ENCODE measurements around the gene AQP10. TPM values are rescaled to one million over a fixed set of nuclear protein-coding genes. Genes with fewer than 3 reads are reported as not detected.
A peak's percentile ranks its signal among the peaks of the same experiment; 100 is the strongest.

The AQP10 gene
- total RNA-seq, 1 donor from 2014 or later = not detected

DNA sequence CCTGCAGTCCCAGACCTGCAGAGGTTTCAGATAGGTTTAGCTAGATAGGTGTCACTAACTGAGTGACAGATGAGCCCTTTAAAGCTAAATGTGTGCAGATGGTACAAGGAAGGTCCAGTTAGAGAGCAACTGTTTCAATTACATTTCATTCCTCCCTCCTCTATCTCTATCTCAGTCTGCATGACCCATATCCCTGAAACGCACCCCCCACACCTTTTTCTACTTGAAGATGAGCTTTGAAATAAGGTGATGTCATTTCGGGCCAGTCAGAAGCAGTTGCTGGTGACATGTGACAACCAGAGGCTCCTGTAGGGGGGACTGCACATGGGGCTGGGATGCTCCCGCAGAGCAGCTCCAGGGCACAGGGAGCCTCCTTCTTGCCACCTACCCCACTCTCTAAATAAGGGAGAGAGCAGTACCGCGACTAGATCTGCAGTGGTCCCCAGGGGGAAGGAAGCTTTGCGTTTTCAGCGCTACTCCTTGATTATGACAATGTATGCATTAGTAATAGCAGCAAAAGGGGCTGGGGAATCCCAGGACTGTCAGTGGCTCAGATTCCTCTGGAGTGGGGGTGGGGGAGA is 8.7 kb downstream of the AQP10 start:
- no peaks in the 10 kb centered on the region for H3K27me3 ChIP-seq (ENCODE audit: insufficient read depth, low read length)

DNA sequence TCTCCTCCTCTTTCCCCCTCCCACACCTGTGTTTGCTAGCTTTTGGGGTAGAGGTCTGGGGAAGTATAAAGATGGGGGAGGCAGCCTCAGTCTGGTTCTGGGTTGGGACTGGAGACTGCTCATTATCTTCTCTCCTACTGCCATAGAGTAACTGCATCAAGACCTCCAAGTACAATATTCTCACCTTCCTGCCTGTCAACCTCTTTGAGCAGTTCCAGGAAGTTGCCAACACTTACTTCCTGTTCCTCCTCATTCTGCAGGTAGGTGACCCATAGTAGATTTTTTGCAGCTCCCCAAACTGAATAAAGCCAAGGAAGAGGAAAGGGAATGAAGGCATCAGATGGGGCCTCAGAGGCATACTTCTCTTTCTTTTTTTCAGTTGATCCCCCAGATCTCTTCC is 9.8 kb downstream of the AQP10 start:
- no peaks in the 10 kb centered on the region for H3K27me3 ChIP-seq (ENCODE audit: insufficient read depth, low read length)
- FAIRE-seq (no peak), DNase-seq (ENCODE audit: low read depth) (no peak)
- no peak for TF ChIP-seq EZH2 (IDR thresholded peaks at IDR 0.05; ENCODE audit: insufficient read depth, low read length)
- TF ChIP-seq, protein P1, sequence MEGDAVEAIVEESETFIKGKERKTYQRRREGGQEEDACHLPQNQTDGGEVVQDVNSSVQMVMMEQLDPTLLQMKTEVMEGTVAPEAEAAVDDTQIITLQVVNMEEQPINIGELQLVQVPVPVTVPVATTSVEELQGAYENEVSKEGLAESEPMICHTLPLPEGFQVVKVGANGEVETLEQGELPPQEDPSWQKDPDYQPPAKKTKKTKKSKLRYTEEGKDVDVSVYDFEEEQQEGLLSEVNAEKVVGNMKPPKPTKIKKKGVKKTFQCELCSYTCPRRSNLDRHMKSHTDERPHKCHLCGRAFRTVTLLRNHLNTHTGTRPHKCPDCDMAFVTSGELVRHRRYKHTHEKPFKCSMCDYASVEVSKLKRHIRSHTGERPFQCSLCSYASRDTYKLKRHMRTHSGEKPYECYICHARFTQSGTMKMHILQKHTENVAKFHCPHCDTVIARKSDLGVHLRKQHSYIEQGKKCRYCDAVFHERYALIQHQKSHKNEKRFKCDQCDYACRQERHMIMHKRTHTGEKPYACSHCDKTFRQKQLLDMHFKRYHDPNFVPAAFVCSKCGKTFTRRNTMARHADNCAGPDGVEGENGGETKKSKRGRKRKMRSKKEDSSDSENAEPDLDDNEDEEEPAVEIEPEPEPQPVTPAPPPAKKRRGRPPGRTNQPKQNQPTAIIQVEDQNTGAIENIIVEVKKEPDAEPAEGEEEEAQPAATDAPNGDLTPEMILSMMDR (IDR thresholded peaks at IDR 0.05; ENCODE audit: insufficient read depth, low read depth, low read length) = no peak
- peaks cover 38% of the 10 kb centered on the region for H3K4me1 ChIP-seq (ENCODE audit: insufficient read depth, low read length)
- peaks cover 16% of the 10 kb centered on the region for H3K36me3 Mint-ChIP-seq (ENCODE audit: low read depth, unreplicated experiment)
- no peaks in the 10 kb centered on the region for H3K9me3 Mint-ChIP-seq (ENCODE audit: unreplicated experiment)
- no peaks in the 10 kb centered on the region for H3K9me3 ChIP-seq (ENCODE audit: insufficient read depth, low read depth, low read length)
- H3K4me1 Mint-ChIP-seq (ENCODE audit: low read depth, unreplicated experiment) = peaks cover 22% of the 10 kb centered on the region
- no peak overlapping the region for H3K4me3 ChIP-seq (ENCODE audit: insufficient read depth, low read depth, low read length)
- peaks cover 59% of the 10 kb centered on the region for H4K20me1 ChIP-seq (ENCODE audit: insufficient read depth, low read length)
- no peak overlapping the region for H3K4me3 Mint-ChIP-seq (ENCODE audit: unreplicated experiment)
- H3K36me3 ChIP-seq (ENCODE audit: insufficient read depth, low read length) = peaks cover 22% of the 10 kb centered on the region
- no peak overlapping the region for H3K27ac ChIP-seq (ENCODE audit: low read depth, low read length)
- H2AFZ ChIP-seq (ENCODE audit: low read depth, low read length) = no peak overlapping the region
- peaks cover 42% of the 10 kb centered on the region for H3K79me2 ChIP-seq (ENCODE audit: insufficient read depth, low read length)
- H3K27me3 Mint-ChIP-seq (ENCODE audit: low read depth, unreplicated experiment) = no peaks in the 10 kb centered on the region
- H3K27ac Mint-ChIP-seq (ENCODE audit: unreplicated experiment) = no peak overlapping the region
- H3K9ac ChIP-seq (ENCODE audit: low read length) = no peak overlapping the region
- H3K4me2 ChIP-seq (ENCODE audit: low read length) = no peak overlapping the region

More for the DNA sequence above, 8.7 kb downstream of the AQP10 start:
- no peak overlapping the region for H3K27ac ChIP-seq (ENCODE audit: low read depth, low read length)
- Mint-ChIP-seq H3K9me3 (ENCODE audit: unreplicated experiment) (no peaks in the 10 kb centered on the region), H3K27me3 (ENCODE audit: low read depth, unreplicated experiment) (no peaks in the 10 kb centered on the region), H3K4me1 (ENCODE audit: low read depth, unreplicated experiment) (peaks cover 22% of the 10 kb centered on the region), H3K36me3 (ENCODE audit: low read depth, unreplicated experiment) (peaks cover 16% of the 10 kb centered on the region), H3K4me3 (ENCODE audit: unreplicated experiment) (peak overlapping the region; percentile 47), H3K27ac (ENCODE audit: unreplicated experiment) (no peak overlapping the region)
- H4K20me1 ChIP-seq (ENCODE audit: insufficient read depth, low read length) = peaks cover 53% of the 10 kb centered on the region
- peak overlapping the region; percentile 99 for H3K4me2 ChIP-seq (ENCODE audit: low read length)
- FAIRE-seq = no peak
- peak overlapping the region; percentile 48 for H3K4me3 ChIP-seq (ENCODE audit: insufficient read depth, low read depth, low read length)
- peaks cover 19% of the 10 kb centered on the region for H3K36me3 ChIP-seq (ENCODE audit: insufficient read depth, low read length)
- TF ChIP-seq, protein P1 (IDR thresholded peaks at IDR 0.05; ENCODE audit: insufficient read depth, low read depth, low read length) = no peak
- TF ChIP-seq EZH2 (IDR thresholded peaks at IDR 0.05; ENCODE audit: insufficient read depth, low read length) = no peak
- peaks cover 42% of the 10 kb centered on the region for H3K79me2 ChIP-seq (ENCODE audit: insufficient read depth, low read length)
- peak overlapping the region; percentile 66 for H3K9ac ChIP-seq (ENCODE audit: low read length)
- H3K9me3 ChIP-seq (ENCODE audit: insufficient read depth, low read depth, low read length) = no peaks in the 10 kb centered on the region
- no peak for DNase-seq (ENCODE audit: low read depth)
- H3K4me1 ChIP-seq (ENCODE audit: insufficient read depth, low read length) = peaks cover 35% of the 10 kb centered on the region
- H2AFZ ChIP-seq (ENCODE audit: low read depth, low read length) = no peak overlapping the region

Measured in astrocyte (in vitro differentiated cells and primary cell).